GM12891 (cell line): ENCODE measurements around the gene EXOSC9.

ENCODE experiments used
- POLR2A ChIP-seq: IDR thresholded peaks from 2 replicates; pipeline ENCODE4 v1.6.1; 2011; ENCODE audit warnings: low read depth, low read length, control low read depth
- POLR2AphosphoS5 ChIP-seq: IDR thresholded peaks from 2 replicates; pipeline ENCODE4 v1.6.1; 2011; ENCODE audit warnings: low read depth, low read length, control low read depth
- POU2F2 ChIP-seq: IDR thresholded peaks from 2 replicates; pipeline ENCODE4 v1.6.1; 2011; ENCODE audit warnings: low read depth, mild to moderate bottlenecking, control low read depth, low read length, moderate library complexity
- SPI1 ChIP-seq: IDR thresholded peaks from 2 replicates; pipeline ENCODE4 v1.6.1; 2011; ENCODE audit warnings: low read depth, low read length, control low read depth
- TAF1 ChIP-seq: IDR thresholded peaks from 2 replicates; pipeline ENCODE4 v1.6.1; 2011; ENCODE audit warnings: low read depth, low read length, control low read depth

DNA sequence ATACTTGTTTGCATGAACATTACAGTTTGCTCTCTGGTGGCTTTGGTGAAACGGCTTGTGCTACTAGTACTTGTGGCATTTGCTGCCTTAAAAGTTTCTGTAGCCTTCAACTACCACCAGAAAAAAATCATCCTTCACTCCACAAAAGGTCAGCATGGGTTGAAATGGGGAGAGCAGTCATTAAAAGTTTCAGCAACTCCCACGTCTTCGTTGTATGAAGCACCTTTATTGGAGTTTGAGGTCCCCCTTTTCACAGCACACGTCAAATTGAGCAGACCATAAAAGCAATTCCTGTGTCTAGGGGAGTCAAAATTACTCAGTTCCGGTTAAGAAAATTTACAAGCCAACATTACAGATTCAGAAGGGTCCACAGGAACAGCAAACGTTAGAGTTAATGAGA is 45.5 kb downstream of the EXOSC9 start:
- TF ChIP-seq POLR2AphosphoS5 (no peak), POLR2A (no peak), SPI1 (no peak), TAF1 (no peak), POU2F2 (no peak)
